Astrocyte of the cerebellum (primary cell): ENCODE measurements around the gene HPN.

Experiments used
- DNase-seq: peaks from one replicate; pipeline ENCODE4 v3.0.0-alpha.2; 2011; ENCODE audit warnings: low read depth
- H3K4me3 ChIP-seq: 2 replicates; pipeline ENCODE4 v1.5.1; 2011; ENCODE audit warnings: mild to moderate bottlenecking, low read depth, low read length, moderate library complexity
- CTCF ChIP-seq: IDR thresholded peaks from 2 replicates; pipeline ENCODE4 v1.5.1; 2012; ENCODE audit warnings: low read length, low read depth, moderate library complexity, mild to moderate bottlenecking; ENCODE audit errors: missing control alignments
- in situ Hi-C: cut with HindIII; loops from 2 replicates; pipeline ENCODE4 v1.10.0; 2017; ENCODE audit warnings: low sequenced_read_pairs

The HPN gene

GRCh38 chr19:35075202-35076025 is 33.9 kb downstream of the HPN start:
- no peak for TF ChIP-seq CTCF
- no peak for DNase-seq
- in situ Hi-C loops: no loop called here
- no peak overlapping the region for H3K4me3 ChIP-seq

- no peak for TF ChIP-seq CTCF
- in situ Hi-C loops: no loop called here
- no peak overlapping the region for H3K4me3 ChIP-seq
- no peak for DNase-seq
These were observed 34.5 kb downstream of the HPN start for GRCh38 chr19:35076026-35076370.

- DNase-seq: no peak
- no peak overlapping the region for H3K4me3 ChIP-seq
- TF ChIP-seq CTCF: no peak
- in situ Hi-C loops: no loop called here
These were observed 35.1 kb downstream of the HPN start for GRCh38 chr19:35076657-35077056.

GRCh38 chr19:35077411-35078223 is 36.1 kb downstream of the HPN start:
- in situ Hi-C loops: no loop called here

GRCh38 chr19:35079826-35080225 is 38.3 kb downstream of the HPN start:
- no peak for DNase-seq
- no peak overlapping the region for H3K4me3 ChIP-seq
- TF ChIP-seq CTCF: no peak
- in situ Hi-C loops: no loop called here

More at GRCh38 chr19:35077411-35078223, 36.1 kb downstream of the HPN start:
- TF ChIP-seq CTCF: no peak
- H3K4me3 ChIP-seq: no peak overlapping the region
- no peak for DNase-seq

- in situ Hi-C loops: no loop called here
- DNase-seq: no peak
- no peak for TF ChIP-seq CTCF
- no peak overlapping the region for H3K4me3 ChIP-seq
These were observed 39.2 kb downstream of the HPN start for GRCh38 chr19:35080613-35081170.
